ENCODE measurements around the gene TMIE. TPM values are rescaled to one million over a fixed set of nuclear protein-coding genes. Genes with fewer than 3 reads are reported as not detected.

TMIE gene
- total RNA-seq, 6 experiments from 2014 or later, result not detected

GRCh38 chr3:46705022-46705530 is 3.9 kb downstream of the TMIE start:
- H3K27ac Mint-ChIP-seq, result no peak overlapping the region
- DNase-seq, result peak; percentile 61
- H3K27me3 Mint-ChIP-seq (ENCODE audit: insufficient read depth), result peaks cover 37% of the 10 kb centered on the region
- H3K4me1 Mint-ChIP-seq (ENCODE audit: low read depth), result peaks cover 11% of the 10 kb centered on the region
- H3K4me3 Mint-ChIP-seq, result no peak overlapping the region
- no peaks in the 10 kb centered on the region for H3K36me3 Mint-ChIP-seq (ENCODE audit: low read depth)
- H3K9me3 Mint-ChIP-seq, result no peaks in the 10 kb centered on the region
- TF ChIP-seq CTCF (IDR thresholded peaks at IDR 0.05), result peak; percentile 98

DNA sequence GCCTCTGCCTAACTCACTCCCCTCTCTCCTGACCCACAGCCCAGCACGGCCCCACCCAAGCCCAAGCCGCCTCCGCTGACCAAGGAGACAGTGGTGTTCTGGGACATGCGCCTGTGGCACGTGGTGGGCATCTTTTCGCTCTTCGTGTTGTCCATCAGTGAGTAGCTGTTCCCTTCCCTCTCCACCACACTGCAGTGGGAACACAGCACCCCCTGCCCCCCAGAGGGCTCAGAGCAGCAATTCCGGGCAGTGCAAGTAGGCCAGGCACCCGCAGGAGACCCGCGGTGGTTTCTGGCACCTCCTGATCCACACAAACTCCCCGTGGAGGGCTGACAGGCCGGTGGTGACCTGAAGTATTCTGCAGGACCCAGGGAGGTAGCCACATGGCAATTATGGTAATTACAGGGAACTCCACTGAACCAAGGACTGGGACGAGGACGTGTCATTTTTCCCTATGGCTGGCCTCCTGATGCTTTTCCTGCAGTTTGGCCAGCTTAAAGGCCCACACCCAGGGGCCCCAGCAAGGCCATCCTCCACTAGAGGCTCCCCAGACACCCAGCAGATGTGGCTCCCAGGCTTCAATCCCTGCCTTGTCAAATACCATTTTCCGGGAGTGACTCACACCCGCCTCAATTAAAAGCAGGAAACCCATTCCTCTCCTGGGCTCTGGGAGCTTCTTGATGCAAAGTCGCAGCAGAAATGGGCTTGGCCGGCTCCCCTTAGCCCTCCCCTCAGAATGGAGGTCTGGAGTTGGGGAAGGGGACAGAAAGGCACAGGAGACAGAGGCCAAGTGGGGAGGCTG is 4.8 kb downstream of the TMIE start:
- H3K27ac Mint-ChIP-seq, result no peak overlapping the region
- peaks cover 32% of the 10 kb centered on the region for H3K27me3 Mint-ChIP-seq (ENCODE audit: insufficient read depth)
- peak; percentile 40 for DNase-seq
- TF ChIP-seq CTCF (IDR thresholded peaks at IDR 0.05), result no peak
- peaks cover 11% of the 10 kb centered on the region for H3K4me1 Mint-ChIP-seq (ENCODE audit: low read depth)
- H3K9me3 Mint-ChIP-seq, result no peaks in the 10 kb centered on the region
- H3K4me3 Mint-ChIP-seq, result no peak overlapping the region
- no peaks in the 10 kb centered on the region for H3K36me3 Mint-ChIP-seq (ENCODE audit: low read depth)

DNA sequence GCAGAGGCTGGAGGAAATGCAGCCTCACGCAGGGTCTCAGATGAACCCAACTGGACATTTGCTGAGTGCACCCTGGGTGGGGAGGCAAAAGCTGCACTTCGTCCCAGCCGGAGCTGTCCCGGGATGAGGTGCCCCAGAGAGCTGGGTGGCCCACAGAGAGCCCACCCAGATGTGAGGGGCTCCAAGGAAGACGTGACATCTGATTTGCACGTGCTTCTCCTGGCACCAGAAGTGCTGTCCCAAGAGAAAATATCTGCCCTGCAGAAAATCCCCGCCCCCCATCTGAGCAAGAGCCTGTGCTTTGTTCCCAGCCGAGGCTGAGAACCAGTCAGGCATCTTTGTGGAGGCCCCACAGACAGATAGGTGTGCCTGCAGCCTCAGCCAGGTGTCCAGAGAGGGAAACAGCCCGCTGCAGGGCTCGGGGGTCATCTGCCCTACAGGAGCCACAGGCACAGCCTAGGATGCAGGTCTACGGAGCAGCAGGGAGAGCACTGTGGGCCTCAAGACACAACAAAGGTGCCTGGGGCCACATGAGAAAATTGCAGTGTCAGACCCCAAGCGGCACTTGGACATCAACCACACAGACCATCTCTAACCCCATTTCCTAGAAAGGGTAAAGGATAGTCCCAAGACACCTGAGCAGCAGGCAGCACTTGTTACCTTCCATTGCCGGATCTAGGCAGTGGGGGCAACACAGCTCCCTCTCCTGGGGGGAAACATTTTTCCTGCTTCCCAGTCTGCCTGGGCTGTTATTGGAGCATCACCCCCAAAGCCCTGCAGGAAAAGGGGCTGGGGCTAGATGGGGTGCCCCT is 5.8 kb downstream of the TMIE start:
- DNase-seq, result no peak
- Mint-ChIP-seq H3K9me3 (no peaks in the 10 kb centered on the region), H3K4me3 (no peak overlapping the region), H3K36me3 (ENCODE audit: low read depth) (no peaks in the 10 kb centered on the region), H3K27me3 (ENCODE audit: insufficient read depth) (peaks cover 31% of the 10 kb centered on the region), H3K27ac (no peak overlapping the region), H3K4me1 (ENCODE audit: low read depth) (peaks cover 11% of the 10 kb centered on the region)
- peak; percentile 31; the same call in 1 of the 2 replicates for TF ChIP-seq CTCF (IDR thresholded peaks at IDR 0.05)

GRCh38 chr3:46707601-46708011 is 6.4 kb downstream of the TMIE start:
- Mint-ChIP-seq H3K27ac (no peak overlapping the region), H3K4me3 (no peak overlapping the region), H3K9me3 (no peaks in the 10 kb centered on the region), H3K27me3 (ENCODE audit: insufficient read depth) (peaks cover 26% of the 10 kb centered on the region), H3K4me1 (ENCODE audit: low read depth) (peaks cover 11% of the 10 kb centered on the region), H3K36me3 (ENCODE audit: low read depth) (no peaks in the 10 kb centered on the region)
- no peak for TF ChIP-seq CTCF (IDR thresholded peaks at IDR 0.05)
- no peak for DNase-seq

DNA sequence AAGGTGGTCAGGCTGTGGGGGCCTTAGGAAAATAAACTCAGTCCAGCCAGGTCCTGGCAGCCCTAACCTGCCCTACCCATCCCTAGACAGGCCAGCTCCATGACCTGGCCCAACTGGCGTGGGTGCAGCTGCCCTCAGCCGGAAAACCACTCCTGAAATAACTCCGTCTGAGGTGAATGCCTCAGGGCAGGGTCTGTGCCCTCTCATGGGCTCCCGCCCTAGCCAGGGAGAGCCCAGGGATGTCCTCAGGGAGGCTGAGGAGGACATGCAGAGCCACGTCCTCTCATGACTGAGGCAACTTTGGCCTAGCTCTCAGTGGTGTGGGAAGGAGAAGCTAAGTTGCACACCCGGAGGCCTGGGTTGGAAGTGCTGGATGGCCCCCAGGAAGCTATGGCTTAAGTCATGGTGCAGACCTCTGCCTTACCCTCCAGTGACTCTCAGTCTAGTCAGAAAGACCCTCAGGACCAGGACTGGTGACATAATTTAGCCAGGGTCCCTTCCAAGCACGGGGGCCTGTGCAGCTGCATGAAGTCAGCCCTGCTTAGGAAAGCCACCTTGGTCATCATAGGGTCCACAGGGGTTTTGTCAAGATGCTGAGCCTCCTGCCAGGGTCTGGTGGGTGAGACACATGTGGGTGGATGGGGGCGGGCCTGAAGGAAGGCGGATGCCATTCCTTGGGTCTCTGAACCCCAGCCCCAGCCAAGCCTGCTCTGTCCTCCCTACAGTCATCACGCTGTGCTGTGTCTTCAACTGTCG is 7.4 kb downstream of the TMIE start:
- Mint-ChIP-seq H3K36me3 (ENCODE audit: low read depth) (no peaks in the 10 kb centered on the region), H3K9me3 (no peaks in the 10 kb centered on the region), H3K4me1 (ENCODE audit: low read depth) (peaks cover 11% of the 10 kb centered on the region), H3K27ac (no peak overlapping the region), H3K27me3 (ENCODE audit: insufficient read depth) (peaks cover 21% of the 10 kb centered on the region), H3K4me3 (no peak overlapping the region)
- TF ChIP-seq CTCF (IDR thresholded peaks at IDR 0.05), result 0 out of 2 replicates have a peak, but pooled peaks have one; percentile 21
- DNase-seq, result no peak
